Astrocyte (in vitro differentiated cells and primary cell): ENCODE measurements around the gene KCND2. TPM values are rescaled to one million over a fixed set of nuclear protein-coding genes. Genes with fewer than 3 reads are reported as not detected.

Experiments used
- DNase-seq: peaks from one replicate; pipeline ENCODE4 v3.0.0-alpha.2; 2010; ENCODE audit warnings: low read depth
- FAIRE-seq: peaks from 2 replicates; lab custom pipeline; 2011; peaks lifted over from hg19 to GRCh38; lab: Jason Lieb, UNC
- H2AFZ ChIP-seq: 2 replicates; pipeline ENCODE4 v1.6.0; 2012; ENCODE audit warnings: low read depth, low read length, inconsistent platforms
- H3K27ac ChIP-seq: 2 replicates; pipeline ENCODE4 v1.5.1; 2011; ENCODE audit warnings: low read depth, low read length, inconsistent platforms
- H3K27me3 ChIP-seq: 2 replicates; pipeline ENCODE4 v1.6.0; 2011; ENCODE audit warnings: low read length, inconsistent platforms; ENCODE audit not compliant: insufficient read depth
- H3K36me3 ChIP-seq: 2 replicates; pipeline ENCODE4 v1.5.1; 2011; ENCODE audit warnings: low read length, inconsistent platforms; ENCODE audit not compliant: insufficient read depth
- H3K4me1 ChIP-seq: 2 replicates; pipeline ENCODE4 v1.5.1; 2011; ENCODE audit warnings: low read length, inconsistent platforms; ENCODE audit not compliant: insufficient read depth
- H3K4me2 ChIP-seq: 2 replicates; pipeline ENCODE4 v1.6.0; 2012; ENCODE audit warnings: low read length, inconsistent platforms
- H3K4me3 ChIP-seq: 2 replicates; pipeline ENCODE4 v1.5.1; 2011; ENCODE audit warnings: low read depth, mild to moderate bottlenecking, low read length, inconsistent platforms; ENCODE audit not compliant: insufficient read depth
- H3K79me2 ChIP-seq: 2 replicates; pipeline ENCODE4 v1.6.0; 2012; ENCODE audit warnings: mild to moderate bottlenecking, low read length, inconsistent platforms; ENCODE audit not compliant: insufficient read depth
- H3K9ac ChIP-seq: 2 replicates; pipeline ENCODE4 v1.6.0; 2012; ENCODE audit warnings: mild to moderate bottlenecking, low read length, inconsistent platforms
- H3K9me3 ChIP-seq: 2 replicates; pipeline ENCODE4 v1.5.1; 2012; ENCODE audit warnings: low read depth, mild to moderate bottlenecking, low read length, inconsistent platforms; ENCODE audit not compliant: insufficient read depth
- H4K20me1 ChIP-seq: 2 replicates; pipeline ENCODE4 v1.6.0; 2012; ENCODE audit warnings: low read length, inconsistent platforms; ENCODE audit not compliant: insufficient read depth
- H3K27ac Mint-ChIP-seq: one replicate; pipeline ENCODE4 v1.8.0; 2021; ENCODE audit warnings: mild to moderate bottlenecking, mixed read lengths; ENCODE audit not compliant: unreplicated experiment
- H3K27me3 Mint-ChIP-seq: one replicate; pipeline ENCODE4 v1.8.0; 2021; ENCODE audit warnings: low read depth, mixed read lengths; ENCODE audit not compliant: unreplicated experiment
- H3K36me3 Mint-ChIP-seq: one replicate; pipeline ENCODE4 v1.8.0; 2021; ENCODE audit warnings: low read depth, mixed read lengths; ENCODE audit not compliant: unreplicated experiment
- H3K4me1 Mint-ChIP-seq: one replicate; pipeline ENCODE4 v1.8.0; 2021; ENCODE audit warnings: low read depth, mixed read lengths; ENCODE audit not compliant: unreplicated experiment
- H3K4me3 Mint-ChIP-seq: one replicate; pipeline ENCODE4 v1.8.0; 2021; ENCODE audit warnings: mild to moderate bottlenecking, moderate library complexity, mixed read lengths; ENCODE audit not compliant: unreplicated experiment
- H3K9me3 Mint-ChIP-seq: one replicate; pipeline ENCODE4 v1.8.0; 2021; ENCODE audit warnings: mild to moderate bottlenecking, mixed read lengths; ENCODE audit not compliant: unreplicated experiment
- EZH2 ChIP-seq: IDR thresholded peaks from 2 replicates; pipeline ENCODE4 v1.6.1; 2012; ENCODE audit warnings: mild to moderate bottlenecking, low read length, inconsistent platforms; ENCODE audit not compliant: insufficient read depth
- total RNA-seq: library from RNA; stranded (reverse); gene quantifications from 2 replicates; pipeline ENCODE4 v1.2.1, GENCODE V29; 2021
- TF ChIP-seq, protein P1 (sequence below): IDR thresholded peaks from 2 replicates; pipeline ENCODE4 v1.5.1; 2011; ENCODE audit warnings: low read depth, mild to moderate bottlenecking, inconsistent platforms, low read length, moderate library complexity; ENCODE audit not compliant: insufficient read depth

The KCND2 gene
- total RNA-seq, 1 donor from 2014 or later = 0.30 TPM

DNA sequence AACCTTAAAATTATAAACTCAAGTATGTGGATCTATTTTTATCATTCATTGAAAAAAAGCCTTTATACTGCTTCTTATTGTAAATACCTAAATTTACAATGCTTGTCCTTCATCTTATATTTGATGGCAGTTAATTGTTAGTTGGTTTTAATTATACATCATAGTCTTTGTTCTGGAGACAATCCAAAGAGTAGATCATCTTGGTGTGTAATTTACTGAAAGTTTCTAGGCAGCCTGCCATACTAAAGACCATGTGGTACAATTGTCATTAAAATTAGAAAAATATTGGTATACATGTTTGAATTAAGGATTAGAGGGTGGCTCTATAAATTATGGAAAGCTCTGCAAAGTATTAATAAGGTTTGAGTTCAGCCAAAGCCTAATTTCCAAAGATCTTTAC, 231.4 kb downstream of the KCND2 start:
- Histone ChIP-seq H3K27me3 (no peaks in the 10 kb centered on the region), H3K4me3 (no peak overlapping the region), H3K9me3 (no peaks in the 10 kb centered on the region), H4K20me1 (no peaks in the 10 kb centered on the region), H3K4me2 (no peak overlapping the region), H3K79me2 (no peaks in the 10 kb centered on the region), H3K4me1 (no peaks in the 10 kb centered on the region), H3K9ac (no peak overlapping the region), H3K36me3 (no peaks in the 10 kb centered on the region), H2AFZ (no peak overlapping the region), H3K27ac (no peak overlapping the region)
- no peak for TF ChIP-seq EZH2
- TF ChIP-seq, protein P1, sequence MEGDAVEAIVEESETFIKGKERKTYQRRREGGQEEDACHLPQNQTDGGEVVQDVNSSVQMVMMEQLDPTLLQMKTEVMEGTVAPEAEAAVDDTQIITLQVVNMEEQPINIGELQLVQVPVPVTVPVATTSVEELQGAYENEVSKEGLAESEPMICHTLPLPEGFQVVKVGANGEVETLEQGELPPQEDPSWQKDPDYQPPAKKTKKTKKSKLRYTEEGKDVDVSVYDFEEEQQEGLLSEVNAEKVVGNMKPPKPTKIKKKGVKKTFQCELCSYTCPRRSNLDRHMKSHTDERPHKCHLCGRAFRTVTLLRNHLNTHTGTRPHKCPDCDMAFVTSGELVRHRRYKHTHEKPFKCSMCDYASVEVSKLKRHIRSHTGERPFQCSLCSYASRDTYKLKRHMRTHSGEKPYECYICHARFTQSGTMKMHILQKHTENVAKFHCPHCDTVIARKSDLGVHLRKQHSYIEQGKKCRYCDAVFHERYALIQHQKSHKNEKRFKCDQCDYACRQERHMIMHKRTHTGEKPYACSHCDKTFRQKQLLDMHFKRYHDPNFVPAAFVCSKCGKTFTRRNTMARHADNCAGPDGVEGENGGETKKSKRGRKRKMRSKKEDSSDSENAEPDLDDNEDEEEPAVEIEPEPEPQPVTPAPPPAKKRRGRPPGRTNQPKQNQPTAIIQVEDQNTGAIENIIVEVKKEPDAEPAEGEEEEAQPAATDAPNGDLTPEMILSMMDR = no peak
- no peak for FAIRE-seq
- Mint-ChIP-seq H3K36me3 (no peaks in the 10 kb centered on the region), H3K4me3 (no peak overlapping the region), H3K27me3 (no peaks in the 10 kb centered on the region), H3K27ac (no peak overlapping the region), H3K9me3 (no peaks in the 10 kb centered on the region), H3K4me1 (no peaks in the 10 kb centered on the region)
- DNase-seq = no peak

DNA sequence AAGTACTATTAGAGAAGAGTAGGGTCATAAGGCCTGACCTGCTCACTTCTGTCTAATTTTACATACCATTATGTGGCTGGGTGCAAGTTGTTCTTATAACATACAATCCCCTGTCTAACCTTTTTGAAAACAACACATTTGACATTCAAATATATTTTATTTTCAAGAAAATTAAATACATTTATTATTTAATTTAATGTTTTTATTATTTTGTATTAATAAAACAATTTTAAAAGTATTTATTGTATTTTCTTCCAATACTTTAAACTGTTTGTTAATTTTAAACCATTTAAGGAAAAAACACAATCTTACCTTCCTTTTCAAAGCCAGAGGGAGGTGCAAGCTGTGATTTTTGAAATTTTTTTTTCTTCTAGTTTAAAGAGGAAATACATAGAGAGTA, 232.8 kb downstream of the KCND2 start:
- no peak overlapping the region for H3K9ac ChIP-seq
- Mint-ChIP-seq H3K27ac (no peak overlapping the region), H3K4me1 (no peaks in the 10 kb centered on the region), H3K36me3 (no peaks in the 10 kb centered on the region), H3K4me3 (no peak overlapping the region), H3K27me3 (no peaks in the 10 kb centered on the region), H3K9me3 (no peaks in the 10 kb centered on the region)
- no peak overlapping the region for H3K4me2 ChIP-seq
- H3K4me3 ChIP-seq = no peak overlapping the region
- H3K79me2 ChIP-seq = no peaks in the 10 kb centered on the region
- H2AFZ ChIP-seq = no peak overlapping the region
- H3K4me1 ChIP-seq = no peaks in the 10 kb centered on the region
- H3K27me3 ChIP-seq = no peaks in the 10 kb centered on the region
- no peaks in the 10 kb centered on the region for H3K36me3 ChIP-seq
- H4K20me1 ChIP-seq = no peaks in the 10 kb centered on the region
- FAIRE-seq (no peak), DNase-seq (no peak)
- H3K27ac ChIP-seq = no peak overlapping the region
- TF ChIP-seq, protein P1 = no peak
- TF ChIP-seq EZH2 = no peak
- H3K9me3 ChIP-seq = no peaks in the 10 kb centered on the region

DNA sequence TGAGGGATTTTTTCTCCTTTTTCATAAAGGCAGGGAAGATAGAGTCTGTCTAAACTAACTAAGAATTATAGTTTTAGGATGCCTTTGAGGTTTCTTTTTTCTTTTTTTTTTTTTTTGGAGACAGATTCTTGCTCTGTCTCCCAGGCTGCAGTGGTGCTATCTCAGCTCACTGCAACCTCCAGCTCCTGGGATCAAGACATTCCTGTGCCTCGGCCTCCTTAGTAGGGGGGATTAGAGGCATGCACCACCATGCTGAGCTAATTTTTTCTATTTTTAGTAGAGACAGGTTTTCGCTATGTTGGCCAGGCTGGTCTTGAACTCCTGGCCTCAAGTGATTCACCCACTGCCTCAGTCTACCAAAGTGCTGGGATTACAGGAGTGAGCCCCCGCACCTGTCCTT, 239.7 kb downstream of the KCND2 start:
- no peaks in the 10 kb centered on the region for H4K20me1 ChIP-seq
- no peak overlapping the region for H2AFZ ChIP-seq
- no peak overlapping the region for H3K27ac Mint-ChIP-seq
- H3K4me1 Mint-ChIP-seq = no peaks in the 10 kb centered on the region
- H3K79me2 ChIP-seq = no peaks in the 10 kb centered on the region
- H3K27me3 Mint-ChIP-seq = no peaks in the 10 kb centered on the region
- H3K27me3 ChIP-seq = no peaks in the 10 kb centered on the region
- no peaks in the 10 kb centered on the region for H3K9me3 ChIP-seq
- H3K27ac ChIP-seq = no peak overlapping the region
- no peak overlapping the region for H3K4me2 ChIP-seq
- DNase-seq = no peak
- H3K4me1 ChIP-seq = no peaks in the 10 kb centered on the region
- H3K4me3 ChIP-seq = no peak overlapping the region
- no peaks in the 10 kb centered on the region for H3K9me3 Mint-ChIP-seq
- FAIRE-seq = no peak
- no peak overlapping the region for H3K4me3 Mint-ChIP-seq
- TF ChIP-seq, protein P1 = no peak
- TF ChIP-seq EZH2 = no peak
- no peaks in the 10 kb centered on the region for H3K36me3 Mint-ChIP-seq
- H3K9ac ChIP-seq = no peak overlapping the region
- H3K36me3 ChIP-seq = no peaks in the 10 kb centered on the region
